Activated T-helper 2 cell treated with anti-CD3 and anti-CD28 coated beads, Interferon-gamma antibody, Interleukin-2, Interleukin-4, amounts not matched to agents 10 μg/mL and 5 μg/mL and 100 μg/mL, durations not matched to agents 14 hours and 24 hours and 36 hours (primary cell): ENCODE measurements around the gene GPR39. TPM values are rescaled to one million over a fixed set of nuclear protein-coding genes. Genes with fewer than 3 reads are reported as not detected.

Experiments used
- DNase-seq: peaks from one replicate; pipeline ENCODE4 v3.0.0; 2021; ENCODE audit warnings: low spot score
- H3K27ac Mint-ChIP-seq: one replicate; pipeline ENCODE4 v1.8.0; 2021; ENCODE audit warnings: mixed read lengths
- H3K27me3 Mint-ChIP-seq: one replicate; pipeline ENCODE4 v1.8.0; 2021; ENCODE audit warnings: low read depth, mixed read lengths
- H3K36me3 Mint-ChIP-seq: one replicate; pipeline ENCODE4 v1.8.0; 2021; ENCODE audit warnings: low read depth, mixed read lengths
- H3K4me1 Mint-ChIP-seq: one replicate; pipeline ENCODE4 v1.8.0; 2021; ENCODE audit warnings: low read depth, mixed read lengths
- H3K4me3 Mint-ChIP-seq: one replicate; pipeline ENCODE4 v1.8.0; 2021; ENCODE audit warnings: low read depth, mild to moderate bottlenecking, moderate library complexity, mixed read lengths
- H3K9me3 Mint-ChIP-seq: one replicate; pipeline ENCODE4 v1.8.0; 2021; ENCODE audit warnings: mixed read lengths
- intact Hi-C: fragments of 100-400 bp; cut with micrococcal nuclease; formaldehyde crosslinking; loops from one replicate; pipeline ENCODE4 v1.15.1; 2023
- total RNA-seq: library from RNA; stranded (reverse); gene quantifications from 2 replicates; pipeline ENCODE4 v1.2.3, GENCODE V29; 2022

Gene GPR39
- total RNA-seq, 1 donor from 2014 or later: not detected

DNA sequence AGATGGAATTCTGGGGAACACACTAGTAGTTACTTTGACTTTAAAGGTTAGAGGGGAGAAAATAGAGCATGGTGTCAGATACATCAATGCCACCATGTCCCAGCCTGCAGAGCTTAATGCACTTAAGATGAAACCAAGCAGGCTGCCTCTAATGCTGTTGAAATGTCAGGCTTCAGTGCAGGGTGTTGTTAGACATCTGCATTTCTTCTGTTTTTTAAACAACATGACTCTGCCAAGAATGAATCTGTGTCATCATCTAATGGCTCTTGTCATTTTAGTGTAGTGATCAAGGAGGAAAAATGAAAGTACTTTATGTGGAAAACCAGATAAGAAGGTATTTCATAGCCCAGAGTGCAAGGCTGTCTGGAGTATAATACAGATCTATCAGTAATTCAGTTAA, 223.5 kb downstream of the GPR39 start:
- DNase-seq: no peak
- H3K27ac Mint-ChIP-seq: no peak overlapping the region
- H3K9me3 Mint-ChIP-seq: no peaks in the 10 kb centered on the region
- H3K27me3 Mint-ChIP-seq: no peaks in the 10 kb centered on the region
- intact Hi-C loops: no loop called here
- no peaks in the 10 kb centered on the region for H3K4me1 Mint-ChIP-seq
- no peaks in the 10 kb centered on the region for H3K36me3 Mint-ChIP-seq
- no peak overlapping the region for H3K4me3 Mint-ChIP-seq

DNA sequence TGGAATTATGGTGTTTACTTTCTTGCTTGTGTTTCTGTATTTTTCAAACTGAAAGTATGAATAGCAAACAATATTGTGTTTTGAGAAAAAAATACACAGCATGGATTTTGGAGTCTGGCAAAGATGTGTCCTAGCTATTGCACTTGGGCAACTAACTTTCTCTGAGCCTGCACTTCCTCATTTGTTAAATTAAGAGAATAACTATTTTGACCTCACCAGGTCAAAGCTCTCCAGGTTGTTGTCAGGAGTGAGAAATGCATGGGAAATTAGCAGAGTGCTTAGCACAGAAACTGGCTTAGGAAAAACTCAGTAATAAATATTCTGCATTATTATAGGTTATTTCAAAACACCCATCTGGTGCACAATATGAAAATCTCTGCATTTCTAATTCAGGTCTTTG, 225.2 kb downstream of the GPR39 start:
- Mint-ChIP-seq H3K9me3 (no peaks in the 10 kb centered on the region), H3K36me3 (no peaks in the 10 kb centered on the region), H3K4me1 (no peaks in the 10 kb centered on the region), H3K27me3 (no peaks in the 10 kb centered on the region), H3K4me3 (no peak overlapping the region), H3K27ac (no peak overlapping the region)
- DNase-seq: no peak
- intact Hi-C loops: no loop called here

DNA sequence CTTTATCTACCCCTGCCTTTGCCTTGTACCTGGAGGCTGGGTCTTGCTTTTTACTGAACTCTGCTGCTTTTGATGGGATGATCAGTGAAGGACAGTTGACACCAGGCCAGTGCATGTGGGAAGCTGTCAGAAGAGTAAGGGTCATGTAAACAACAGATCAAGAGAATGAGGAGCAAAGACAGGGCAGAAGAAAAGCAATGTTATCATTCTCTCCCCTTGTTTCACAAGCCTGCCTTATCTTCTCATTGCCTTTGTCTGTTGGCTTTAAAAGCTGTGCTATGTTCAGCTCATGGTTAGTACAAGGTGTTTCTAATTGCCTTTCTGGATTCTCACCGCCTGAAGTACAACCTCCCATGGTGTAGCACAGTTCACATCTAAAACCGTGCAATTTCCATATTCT, 225.8 kb downstream of the GPR39 start:
- intact Hi-C loops: no loop called here
- no peaks in the 10 kb centered on the region for H3K4me1 Mint-ChIP-seq
- no peaks in the 10 kb centered on the region for H3K9me3 Mint-ChIP-seq
- no peak for DNase-seq
- H3K36me3 Mint-ChIP-seq: no peaks in the 10 kb centered on the region
- no peak overlapping the region for H3K4me3 Mint-ChIP-seq
- H3K27ac Mint-ChIP-seq: no peak overlapping the region
- no peaks in the 10 kb centered on the region for H3K27me3 Mint-ChIP-seq

DNA sequence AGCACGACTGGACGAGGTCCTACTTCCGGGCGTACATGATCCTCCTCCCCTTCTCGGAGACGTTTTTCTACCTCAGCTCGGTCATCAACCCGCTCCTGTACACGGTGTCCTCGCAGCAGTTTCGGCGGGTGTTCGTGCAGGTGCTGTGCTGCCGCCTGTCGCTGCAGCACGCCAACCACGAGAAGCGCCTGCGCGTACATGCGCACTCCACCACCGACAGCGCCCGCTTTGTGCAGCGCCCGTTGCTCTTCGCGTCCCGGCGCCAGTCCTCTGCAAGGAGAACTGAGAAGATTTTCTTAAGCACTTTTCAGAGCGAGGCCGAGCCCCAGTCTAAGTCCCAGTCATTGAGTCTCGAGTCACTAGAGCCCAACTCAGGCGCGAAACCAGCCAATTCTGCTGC, 228.6 kb downstream of the GPR39 start:
- intact Hi-C loops: no loop called here
- no peak overlapping the region for H3K27ac Mint-ChIP-seq
- no peak for DNase-seq
- no peaks in the 10 kb centered on the region for H3K27me3 Mint-ChIP-seq
- H3K4me3 Mint-ChIP-seq: no peak overlapping the region
- no peaks in the 10 kb centered on the region for H3K4me1 Mint-ChIP-seq
- no peaks in the 10 kb centered on the region for H3K9me3 Mint-ChIP-seq
- H3K36me3 Mint-ChIP-seq: no peaks in the 10 kb centered on the region

DNA sequence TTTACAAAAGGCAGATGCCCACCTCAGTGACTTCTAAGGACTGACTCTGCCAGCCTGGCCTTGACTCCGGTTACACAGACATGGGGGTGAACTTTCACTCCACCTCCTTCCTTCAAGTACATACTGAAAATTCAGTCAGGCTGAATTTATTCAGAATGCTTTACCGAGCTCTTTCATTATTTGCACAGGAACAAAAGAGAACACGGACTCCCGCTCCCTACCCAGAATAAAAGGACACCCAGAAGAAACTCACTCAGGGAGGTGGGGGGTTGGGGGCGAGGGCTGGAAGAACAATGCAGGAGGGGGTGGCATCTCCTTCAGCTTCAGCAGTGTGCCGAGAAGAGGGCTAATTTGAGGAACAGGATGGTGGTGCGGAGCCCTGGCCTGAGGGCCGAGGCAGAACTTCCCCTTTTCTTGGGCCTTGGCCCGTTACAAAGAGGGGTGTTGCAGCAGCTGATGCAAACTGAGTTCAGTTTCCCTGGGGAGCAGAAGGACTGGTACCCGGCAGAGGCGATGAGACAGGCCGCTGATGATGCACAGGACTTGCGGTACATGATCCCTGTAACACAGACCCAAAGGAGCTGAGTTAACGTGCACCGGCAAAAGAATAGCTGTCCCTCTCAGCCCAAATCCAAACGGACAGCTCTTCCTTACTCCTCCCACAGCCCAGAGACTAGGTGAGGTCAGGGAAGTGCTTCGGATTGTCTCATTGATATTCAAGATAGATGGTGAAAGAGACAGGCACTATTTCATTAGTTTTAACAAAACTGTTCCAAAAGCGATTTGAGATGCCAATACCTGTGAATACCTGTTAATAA, 229.3 kb downstream of the GPR39 start:
- no peak overlapping the region for H3K4me3 Mint-ChIP-seq
- H3K4me1 Mint-ChIP-seq: no peaks in the 10 kb centered on the region
- H3K27ac Mint-ChIP-seq: no peak overlapping the region
- no peaks in the 10 kb centered on the region for H3K36me3 Mint-ChIP-seq
- DNase-seq: no peak
- H3K27me3 Mint-ChIP-seq: no peaks in the 10 kb centered on the region
- no peaks in the 10 kb centered on the region for H3K9me3 Mint-ChIP-seq
- intact Hi-C loops: no loop called here

DNA sequence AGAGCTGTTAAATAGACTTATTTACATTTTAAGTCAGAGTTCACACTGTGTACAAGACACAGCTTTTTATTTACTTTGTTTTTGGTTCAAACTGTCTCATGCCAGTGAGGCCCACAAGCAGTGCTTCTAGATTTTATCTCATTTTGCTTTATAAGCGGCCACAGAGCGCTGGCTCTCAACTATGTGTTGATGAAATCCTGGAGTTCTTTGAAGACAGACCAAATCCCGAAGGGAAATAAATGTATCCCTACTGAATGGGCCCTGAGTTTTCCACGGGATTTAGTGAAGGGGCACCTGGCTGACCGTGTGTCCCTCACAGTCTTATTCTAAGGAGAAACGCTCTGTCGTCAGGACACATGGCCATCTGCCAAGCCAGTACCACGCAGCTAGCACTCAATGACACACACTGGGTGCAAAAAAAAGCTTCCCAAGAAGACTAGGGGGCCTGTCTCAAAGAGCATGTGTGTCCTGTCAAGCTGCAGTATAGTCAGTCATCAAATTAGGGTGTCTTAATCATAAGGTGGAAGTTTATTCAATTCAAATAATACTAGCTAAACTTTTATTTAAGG, 230.0 kb downstream of the GPR39 start:
- no peaks in the 10 kb centered on the region for H3K27me3 Mint-ChIP-seq
- H3K36me3 Mint-ChIP-seq: no peaks in the 10 kb centered on the region
- intact Hi-C loops: no loop called here
- no peak overlapping the region for H3K4me3 Mint-ChIP-seq
- H3K9me3 Mint-ChIP-seq: no peaks in the 10 kb centered on the region
- no peaks in the 10 kb centered on the region for H3K4me1 Mint-ChIP-seq
- no peak overlapping the region for H3K27ac Mint-ChIP-seq
- DNase-seq: no peak

DNA sequence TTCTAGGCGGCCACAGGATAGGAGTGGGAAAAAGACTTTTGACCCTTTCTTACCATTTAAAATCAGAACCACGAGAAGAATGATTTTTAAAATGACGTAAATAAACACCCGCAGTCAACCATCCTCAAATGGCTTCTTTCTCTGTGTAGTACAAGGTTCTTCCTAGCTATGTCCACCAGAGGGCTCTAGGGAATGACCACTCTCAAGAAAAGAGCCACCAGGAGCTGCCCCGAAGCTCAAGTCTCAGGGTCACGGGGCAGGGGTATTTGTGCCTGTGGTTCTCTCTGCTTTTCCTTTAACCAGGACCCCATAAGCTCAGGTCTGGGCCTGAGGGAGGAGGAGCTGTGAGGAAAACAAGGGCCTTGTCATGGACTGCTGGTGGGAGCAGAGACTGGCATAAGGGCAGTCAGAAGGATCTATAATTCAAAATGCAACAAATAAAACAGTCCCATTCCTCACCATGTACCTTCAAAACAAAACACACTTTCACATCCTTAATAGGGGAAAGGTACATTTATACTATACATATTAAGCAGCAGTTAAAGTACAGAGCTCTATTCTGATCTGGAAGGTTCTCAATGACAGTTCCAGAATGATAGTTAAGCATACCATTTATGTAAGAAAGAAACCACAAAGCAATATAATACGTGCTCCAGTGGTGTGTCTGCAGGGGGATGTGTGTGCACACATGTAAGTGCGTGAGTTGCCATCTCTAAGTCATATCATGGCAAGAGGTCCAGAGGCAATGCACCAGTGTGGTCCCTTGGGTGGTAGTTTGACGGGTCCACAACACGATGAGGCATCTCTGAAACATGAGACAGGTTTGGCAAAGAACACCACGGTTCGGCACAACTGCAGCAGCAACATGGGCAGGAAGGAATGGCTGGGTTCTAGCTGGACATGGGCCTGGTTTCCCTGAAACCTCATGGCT, 234.8 kb downstream of the GPR39 start:
- intact Hi-C loops: no loop called here

DNA sequence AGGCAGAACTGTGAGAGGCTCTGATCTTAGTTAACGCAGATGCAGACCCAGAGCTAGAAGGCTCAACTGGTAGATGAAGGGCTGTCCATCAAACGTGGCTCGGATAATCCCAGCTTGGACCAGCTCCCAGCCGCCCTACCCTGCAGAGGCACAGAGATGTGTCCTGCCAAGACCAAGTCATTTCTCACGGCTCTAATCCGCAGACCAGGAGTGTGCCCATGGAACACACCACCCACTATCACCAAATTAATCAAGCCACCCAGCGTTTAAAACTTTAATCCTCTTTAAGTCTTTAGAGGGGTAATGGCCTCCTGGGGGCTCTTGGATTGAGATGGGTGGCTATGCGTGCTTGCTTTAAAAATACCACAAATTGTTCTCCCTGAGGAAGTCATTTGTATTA, 235.9 kb downstream of the GPR39 start:
- no peak for DNase-seq
- Mint-ChIP-seq H3K4me1 (no peaks in the 10 kb centered on the region), H3K9me3 (no peaks in the 10 kb centered on the region), H3K27me3 (no peaks in the 10 kb centered on the region), H3K27ac (no peak overlapping the region), H3K4me3 (no peak overlapping the region), H3K36me3 (no peaks in the 10 kb centered on the region)
- intact Hi-C loops: no loop called here

More for the DNA sequence above, 234.8 kb downstream of the GPR39 start:
- Mint-ChIP-seq H3K27me3 (no peaks in the 10 kb centered on the region), H3K27ac (no peak overlapping the region), H3K36me3 (no peaks in the 10 kb centered on the region), H3K9me3 (no peaks in the 10 kb centered on the region), H3K4me3 (no peak overlapping the region), H3K4me1 (no peaks in the 10 kb centered on the region)
- DNase-seq: no peak

DNA sequence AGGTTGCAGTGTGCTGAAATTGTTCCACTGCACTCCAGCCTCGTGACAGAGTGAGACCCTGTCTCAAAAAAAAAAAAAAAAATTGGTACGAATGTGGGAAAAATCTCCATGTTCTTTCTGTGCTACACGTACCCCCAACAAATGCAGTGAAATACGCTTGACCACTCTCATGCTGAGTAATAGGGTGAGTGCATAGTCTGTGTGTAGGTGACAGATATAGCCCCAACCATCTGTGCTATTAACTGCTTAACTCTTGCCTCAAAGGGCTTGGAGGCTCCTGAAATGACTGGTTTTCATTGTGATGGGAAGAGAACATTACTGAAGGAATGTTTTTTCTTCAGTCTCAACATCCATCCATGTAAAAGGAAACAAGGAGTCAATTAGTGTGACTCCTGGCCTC, 237.7 kb downstream of the GPR39 start:
- no peak overlapping the region for H3K4me3 Mint-ChIP-seq
- no peaks in the 10 kb centered on the region for H3K4me1 Mint-ChIP-seq
- no peak overlapping the region for H3K27ac Mint-ChIP-seq
- no peaks in the 10 kb centered on the region for H3K27me3 Mint-ChIP-seq
- intact Hi-C loops: no loop called here
- no peaks in the 10 kb centered on the region for H3K36me3 Mint-ChIP-seq
- H3K9me3 Mint-ChIP-seq: no peaks in the 10 kb centered on the region
- DNase-seq: no peak

DNA sequence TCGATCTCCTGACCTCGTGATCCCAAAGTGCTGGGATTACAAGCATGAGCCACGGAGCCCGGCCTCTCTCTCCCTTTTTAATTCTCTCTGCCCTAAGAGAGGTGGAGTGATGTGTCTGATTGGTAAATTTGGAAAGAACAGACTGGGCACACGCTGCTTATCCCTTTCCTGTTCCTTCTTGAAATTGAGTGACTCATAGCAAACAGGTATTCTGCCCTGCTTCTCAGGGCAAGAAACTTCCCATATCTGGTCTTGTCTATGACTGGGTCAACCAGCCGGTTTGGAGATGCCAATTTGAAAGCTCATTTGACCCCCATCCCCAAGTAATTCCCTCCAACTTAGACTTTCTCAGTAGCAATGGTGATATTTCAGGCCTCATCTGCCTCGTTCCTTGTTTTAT, 238.4 kb downstream of the GPR39 start:
- Mint-ChIP-seq H3K9me3 (no peaks in the 10 kb centered on the region), H3K4me1 (no peaks in the 10 kb centered on the region), H3K27ac (no peak overlapping the region), H3K4me3 (no peak overlapping the region), H3K36me3 (no peaks in the 10 kb centered on the region), H3K27me3 (no peaks in the 10 kb centered on the region)
- intact Hi-C loops: no loop called here
- no peak for DNase-seq

DNA sequence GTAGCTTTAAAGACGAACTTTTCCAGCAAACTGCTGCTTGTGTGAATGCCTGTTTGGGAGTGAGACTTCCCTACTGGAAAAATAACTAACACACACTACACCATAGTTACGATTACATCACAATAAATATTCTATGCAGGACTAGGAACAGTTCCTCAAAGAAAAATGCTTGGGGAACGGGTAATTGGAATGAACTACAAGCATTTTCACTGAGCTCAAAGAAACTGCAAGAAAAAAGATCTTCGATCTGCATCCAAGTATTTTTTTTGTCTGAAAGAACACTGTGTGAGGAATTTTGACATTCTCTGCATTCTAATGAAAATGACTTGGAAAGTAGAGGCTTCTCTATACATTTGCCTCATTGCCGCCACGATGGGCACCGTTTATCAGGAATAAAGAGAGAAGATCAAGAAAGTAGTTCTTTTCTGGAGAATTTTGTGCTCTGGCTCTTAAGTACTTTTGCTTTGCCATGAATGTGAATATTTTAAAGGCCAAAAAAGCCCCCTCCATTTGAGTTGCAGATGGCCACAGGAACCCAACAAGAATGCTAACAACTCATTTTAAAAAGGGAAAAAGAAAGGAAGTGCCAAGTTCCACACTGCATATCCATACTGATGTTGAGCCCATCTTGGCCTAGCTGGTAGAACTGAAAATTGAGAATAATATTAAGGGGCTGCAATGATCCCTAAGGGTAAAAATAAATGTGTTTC, 239.8 kb downstream of the GPR39 start:
- H3K4me1 Mint-ChIP-seq: no peaks in the 10 kb centered on the region
- intact Hi-C loops: no loop called here

DNA sequence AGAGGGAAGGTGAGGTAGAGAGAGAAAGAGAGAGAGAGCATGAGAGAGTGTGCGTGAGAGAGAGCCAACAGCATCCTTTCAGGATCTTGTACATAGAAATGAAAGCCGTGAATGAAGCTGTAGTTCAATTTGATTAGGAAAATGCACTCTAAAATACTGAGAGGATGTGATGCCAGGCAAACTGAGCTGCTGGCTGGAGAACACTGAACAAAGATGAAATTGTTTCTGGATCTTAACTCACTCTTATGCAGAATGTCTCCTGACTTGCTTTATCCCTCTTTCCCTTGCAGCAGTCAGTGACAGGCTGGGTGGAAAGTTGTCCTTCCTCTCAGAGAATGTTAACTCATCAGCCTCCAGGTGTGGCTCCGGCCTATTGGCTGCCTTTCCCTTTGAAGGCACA, 242.7 kb downstream of the GPR39 start:
- Mint-ChIP-seq H3K4me1 (no peaks in the 10 kb centered on the region), H3K4me3 (no peak overlapping the region), H3K9me3 (no peaks in the 10 kb centered on the region), H3K27me3 (no peaks in the 10 kb centered on the region), H3K36me3 (no peaks in the 10 kb centered on the region), H3K27ac (no peak overlapping the region)
- intact Hi-C loops: no loop called here
- DNase-seq: no peak

More for the DNA sequence above, 239.8 kb downstream of the GPR39 start:
- Mint-ChIP-seq H3K36me3 (no peaks in the 10 kb centered on the region), H3K9me3 (no peaks in the 10 kb centered on the region), H3K27ac (no peak overlapping the region), H3K4me3 (no peak overlapping the region), H3K27me3 (no peaks in the 10 kb centered on the region)
- DNase-seq: no peak
